ENCODE data around the gene PLD5.
"Not testable (repeated sequence)": the region's sequence is repeated elsewhere in the genome, so short reads cannot be mapped to it uniquely, and the experiment has no call there.

Gene PLD5

DNA sequence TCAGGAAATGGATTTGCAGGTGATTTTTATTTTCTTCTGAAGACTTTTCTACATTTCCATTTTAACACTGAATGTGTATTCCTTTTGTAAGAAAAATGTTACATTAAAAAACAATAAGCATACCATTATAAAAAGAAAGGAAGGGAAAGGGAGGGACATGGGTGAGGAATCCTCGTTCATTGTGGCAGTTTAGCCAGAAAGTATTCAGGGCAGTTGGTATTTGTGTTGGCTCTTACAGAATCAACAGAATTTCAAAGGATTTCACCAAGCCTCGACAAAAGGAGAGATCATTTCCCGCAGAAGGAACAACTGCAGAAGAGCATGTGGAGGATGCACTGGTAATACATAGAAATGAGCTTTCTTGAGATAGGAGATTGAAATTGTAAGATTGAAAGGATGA, 35.0 kb downstream of the PLD5 start:
- no peak for DNase-seq (ENCODE audit: low read depth)

DNA sequence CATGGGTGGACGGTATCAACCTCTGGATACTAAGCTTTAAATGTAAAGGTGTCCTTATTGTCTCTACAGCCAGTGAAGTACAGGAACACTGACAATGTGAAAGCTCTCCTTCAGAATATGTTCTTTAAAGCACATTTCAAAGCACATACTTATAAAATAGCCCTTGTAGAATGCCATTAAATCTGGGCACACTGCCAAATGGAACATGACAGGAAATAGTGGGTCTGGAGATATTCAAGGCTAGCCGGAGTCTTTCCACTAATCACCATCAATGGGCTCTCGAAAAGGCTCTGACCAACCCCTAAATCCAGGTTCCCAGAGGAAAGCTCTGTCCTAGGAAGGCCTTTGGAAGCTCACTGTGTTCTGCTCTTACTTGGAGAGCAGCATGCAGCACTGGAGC, 46.6 kb downstream of the PLD5 start:
- DNase-seq (ENCODE audit: low read depth): no peak

DNA sequence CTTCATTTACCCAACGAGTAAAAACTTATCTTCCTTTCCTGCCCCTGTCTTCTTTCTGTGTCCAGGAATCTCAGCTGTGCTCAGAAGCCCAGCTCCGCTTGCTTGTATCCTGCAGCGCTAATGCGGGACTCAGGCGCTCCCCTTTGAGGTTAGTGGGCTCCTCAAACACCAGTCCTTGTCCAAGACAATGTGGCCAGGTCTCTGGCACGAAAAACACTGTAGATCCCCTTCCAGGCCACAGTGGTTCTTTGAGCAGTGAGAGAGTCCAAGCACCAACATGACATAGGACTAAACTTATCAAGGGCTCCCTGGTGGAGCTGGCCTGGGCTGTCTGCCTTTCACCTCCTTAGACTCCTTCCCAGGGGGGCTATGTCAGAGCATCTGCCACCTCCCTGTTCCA, 53.7 kb downstream of the PLD5 start:
- no peak for DNase-seq (ENCODE audit: low read depth)

DNA sequence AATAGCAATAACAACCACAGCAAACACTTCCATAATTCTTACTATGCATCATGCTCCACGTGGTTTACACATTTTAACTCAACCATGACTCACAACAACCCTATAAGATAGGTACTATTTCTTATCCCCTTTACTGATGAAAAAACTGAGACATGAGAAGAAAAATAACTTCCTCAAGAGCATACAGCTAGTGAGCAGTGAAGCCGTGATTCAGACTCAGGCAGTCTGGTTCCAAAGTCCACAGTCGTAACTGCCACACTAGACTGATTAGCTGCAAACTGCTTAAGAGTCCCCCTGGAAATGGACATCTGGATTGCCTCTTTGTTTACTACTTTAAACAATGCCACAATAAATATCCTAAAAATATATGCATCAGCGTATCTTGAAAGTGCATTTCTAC, 55.7 kb downstream of the PLD5 start:
- no peak for DNase-seq (ENCODE audit: low read depth)

DNA sequence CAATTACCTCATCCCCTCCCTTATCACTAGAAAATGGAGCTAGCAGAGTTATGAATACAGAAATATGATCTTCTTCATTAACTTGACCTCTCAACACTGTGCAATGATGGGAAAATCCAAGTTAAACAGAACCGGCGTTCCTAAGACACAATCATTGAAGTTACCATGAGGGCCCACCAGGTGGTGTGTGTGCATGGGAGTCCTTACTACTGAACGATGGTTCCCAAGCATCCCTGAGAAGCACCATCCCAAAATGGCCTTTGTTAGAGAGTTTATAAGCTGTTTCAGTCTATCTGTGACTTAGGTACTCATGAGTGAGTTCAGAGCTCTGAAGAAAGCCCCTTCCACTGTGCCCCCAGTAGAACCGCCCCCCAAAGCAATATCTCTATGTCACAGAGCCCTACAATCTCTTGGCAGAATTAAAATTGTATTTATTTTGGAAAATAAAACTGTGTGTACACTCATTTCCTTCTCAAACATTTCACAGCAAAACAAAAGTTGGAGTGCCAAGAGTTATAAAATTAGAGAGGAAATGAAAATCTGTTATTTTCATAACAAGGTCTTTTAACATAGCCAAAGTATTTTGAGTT, 56.8 kb downstream of the PLD5 start:
- DNase-seq (ENCODE audit: low read depth): no peak

DNA sequence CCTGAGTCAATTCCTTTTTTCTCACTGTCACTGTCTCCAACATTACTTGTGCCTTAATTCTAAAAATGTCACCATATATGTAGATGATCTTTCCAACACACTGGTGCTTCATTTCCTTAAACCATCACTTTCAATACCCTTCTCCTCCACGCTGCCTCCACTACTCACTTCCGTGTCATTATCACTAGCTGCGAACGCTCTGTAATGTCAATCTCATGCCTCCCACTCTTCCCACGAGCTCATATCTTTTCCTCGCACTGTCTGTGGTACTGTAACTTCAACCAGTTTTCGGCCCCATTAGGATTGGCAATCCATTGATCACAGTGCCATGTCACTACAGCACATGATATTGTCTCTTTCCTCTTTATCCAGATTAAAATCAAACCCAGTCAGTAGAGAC, 61.6 kb downstream of the PLD5 start:
- no peak for DNase-seq (ENCODE audit: low read depth)

DNA sequence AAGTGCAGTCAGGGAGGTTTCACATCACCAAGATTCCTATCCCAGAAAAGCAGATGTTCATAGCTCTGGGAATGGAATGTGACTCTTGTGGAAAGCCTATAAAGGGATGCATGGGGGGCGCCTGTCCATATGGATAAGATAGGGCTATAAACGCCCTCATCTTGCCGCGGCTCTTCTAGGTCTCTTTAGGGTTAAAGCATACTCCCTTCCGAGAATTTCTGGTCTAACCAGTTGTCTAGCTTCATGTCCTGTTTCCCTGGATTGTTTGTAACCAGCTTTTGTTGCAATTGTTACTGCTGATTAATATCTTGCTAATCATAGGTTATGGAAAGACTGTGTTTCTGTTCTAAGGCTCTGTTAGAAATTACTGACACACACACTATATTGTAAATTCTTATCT, 64.8 kb downstream of the PLD5 start:
- not testable (repeated sequence) for DNase-seq (ENCODE audit: low read depth)

DNA sequence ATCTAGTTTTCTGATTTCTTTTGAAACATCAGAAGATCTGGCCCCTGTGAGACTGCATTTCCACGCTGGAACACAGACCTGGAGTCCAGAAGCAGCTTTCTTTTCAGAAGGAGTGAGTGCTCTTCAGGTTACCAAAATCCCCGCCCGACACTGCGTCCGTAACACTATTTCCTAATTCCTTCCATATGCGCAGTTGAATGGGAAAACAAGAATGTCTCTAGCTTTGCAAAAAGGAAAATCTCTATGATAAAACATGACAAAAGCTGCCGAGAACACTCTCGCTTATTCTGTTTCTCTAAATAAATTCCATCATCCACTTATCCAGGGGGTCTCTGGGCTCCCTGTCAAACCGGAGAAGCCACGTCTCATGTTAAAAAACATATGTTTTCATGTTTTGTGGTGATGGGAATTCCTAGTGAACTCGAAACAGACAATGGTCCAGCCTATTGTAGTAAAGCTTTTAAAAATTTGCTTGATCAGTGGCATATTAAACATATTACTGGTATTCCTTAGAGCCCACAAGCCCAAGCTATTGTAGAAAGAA, 67.7 kb downstream of the PLD5 start:
- DNase-seq (ENCODE audit: low read depth): no peak

DNA sequence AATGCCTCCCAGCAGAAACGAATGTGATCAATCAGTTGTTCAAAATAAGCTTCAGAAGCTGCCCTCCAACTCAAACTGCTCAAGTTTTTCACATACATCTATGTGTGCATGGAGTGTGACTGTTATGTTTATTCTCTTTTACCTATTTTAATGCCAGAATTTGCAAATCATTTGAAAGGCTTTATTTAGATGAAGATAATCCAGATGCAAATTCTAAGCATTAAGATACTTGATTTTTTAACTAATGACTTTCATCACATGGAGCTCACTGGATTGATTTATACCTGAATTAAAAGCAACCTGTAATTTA, 69.5 kb downstream of the PLD5 start:
- DNase-seq (ENCODE audit: low read depth): no peak

DNA sequence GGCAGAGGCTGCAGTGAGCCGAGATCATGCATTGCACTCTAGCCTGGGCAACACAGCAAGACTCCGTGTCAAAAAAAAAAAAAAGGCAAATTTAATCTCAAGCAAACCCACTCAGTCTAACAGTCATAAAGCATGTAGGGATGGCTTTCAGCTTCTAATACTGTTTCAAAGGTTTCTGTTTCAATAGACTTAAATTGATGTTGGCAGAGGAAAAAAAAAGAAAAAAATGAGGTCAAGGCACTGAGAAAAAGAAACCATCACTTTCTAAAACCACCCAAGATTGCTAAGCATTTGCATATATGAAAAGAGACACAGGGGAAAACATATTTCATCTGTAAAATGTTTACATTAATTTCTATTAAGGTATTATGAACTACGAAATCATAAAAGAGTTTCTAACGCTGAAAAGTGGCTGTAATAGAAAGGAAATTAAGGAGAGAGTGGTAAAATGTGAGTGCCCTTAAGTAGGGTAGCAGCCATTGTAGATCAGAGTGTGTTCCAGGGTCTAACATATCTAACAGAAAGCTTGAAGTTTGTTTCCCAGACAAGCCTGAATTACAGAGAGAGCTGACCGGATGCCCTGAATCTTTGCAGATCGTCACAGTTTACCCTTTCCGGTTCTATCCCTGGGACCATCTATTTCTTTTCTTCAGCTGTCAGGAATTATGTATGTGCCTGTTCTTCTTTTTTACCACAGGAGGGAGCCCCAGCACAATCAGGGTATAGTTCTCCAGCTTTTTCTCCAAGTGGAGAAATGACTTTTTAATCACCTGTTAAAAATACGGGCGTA, 70.0 kb downstream of the PLD5 start:
- DNase-seq (ENCODE audit: low read depth): no peak

DNA sequence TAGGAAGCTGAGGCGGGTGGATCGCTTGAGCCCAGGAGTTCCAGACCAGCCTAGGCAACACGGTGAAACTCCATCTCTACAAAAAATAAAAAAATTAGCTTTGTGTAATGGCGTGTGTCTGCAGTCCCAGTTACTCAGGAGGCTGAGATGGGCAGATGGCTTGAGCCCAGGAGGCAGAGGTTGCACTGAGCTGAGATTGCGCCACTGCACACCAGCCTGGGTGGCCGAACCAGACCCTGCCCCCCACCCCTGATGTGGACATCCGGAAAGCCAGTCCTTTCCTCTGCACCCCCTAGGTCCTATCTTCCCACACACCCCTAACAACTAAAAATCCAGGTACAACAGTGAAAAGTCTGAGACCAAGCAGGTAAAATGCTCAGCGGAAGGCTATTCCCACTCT, 71.9 kb downstream of the PLD5 start:
- DNase-seq (ENCODE audit: low read depth): no peak

DNA sequence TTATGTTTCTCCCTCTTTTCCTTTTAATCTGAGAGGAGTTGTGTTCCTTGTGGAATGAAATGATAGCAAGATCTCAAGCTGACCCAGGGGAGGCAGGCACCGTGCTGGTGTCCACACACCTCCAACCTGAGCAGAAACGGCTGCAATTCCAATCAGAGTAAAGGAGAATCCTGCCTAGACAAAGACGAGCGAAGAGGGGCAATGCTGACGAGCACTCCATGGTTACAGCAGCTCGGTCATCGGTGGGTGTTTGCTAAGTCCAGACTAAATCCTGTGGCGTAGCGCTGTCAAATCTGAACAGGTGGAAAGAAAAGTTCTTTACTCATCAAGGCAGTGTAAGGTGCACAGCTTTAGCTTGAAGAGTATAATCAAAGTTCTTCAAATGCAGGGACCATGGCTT, 74.8 kb downstream of the PLD5 start:
- DNase-seq (ENCODE audit: low read depth): no peak

DNA sequence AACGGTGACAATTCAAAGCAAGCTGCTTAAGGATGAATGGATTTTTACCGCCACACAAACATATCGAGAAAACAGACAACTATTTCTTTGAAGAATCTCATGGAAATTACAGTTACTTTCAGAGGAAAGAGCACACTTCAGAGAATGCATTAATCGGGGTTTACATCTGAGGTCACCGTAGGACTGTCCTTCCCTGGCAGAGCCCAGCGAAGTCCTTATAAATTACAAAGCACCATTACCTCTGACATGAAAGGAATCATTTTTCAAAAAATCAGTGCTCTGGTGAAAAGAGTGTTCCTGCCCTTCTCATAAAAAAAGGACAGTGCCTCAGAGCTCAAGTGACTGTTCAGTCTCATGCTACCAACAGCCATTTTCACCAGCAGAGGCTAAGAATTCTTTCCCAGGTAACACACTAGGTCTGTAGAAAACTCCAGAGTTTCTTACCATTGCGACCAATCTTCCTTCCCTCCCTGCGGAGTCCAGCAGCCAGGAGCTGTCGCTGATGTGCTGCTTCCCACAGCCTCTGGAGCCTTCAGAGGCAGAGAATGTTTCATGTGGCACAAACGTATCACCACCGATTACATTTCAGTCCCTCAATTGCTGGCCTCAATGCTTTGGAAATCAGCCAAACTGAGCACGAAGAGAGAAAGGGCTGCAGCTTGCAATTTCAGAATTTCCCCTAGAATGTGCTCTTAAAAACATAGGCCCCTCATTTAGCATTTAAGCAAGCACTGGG, 75.4 kb downstream of the PLD5 start:
- no peak for DNase-seq (ENCODE audit: low read depth)

DNA sequence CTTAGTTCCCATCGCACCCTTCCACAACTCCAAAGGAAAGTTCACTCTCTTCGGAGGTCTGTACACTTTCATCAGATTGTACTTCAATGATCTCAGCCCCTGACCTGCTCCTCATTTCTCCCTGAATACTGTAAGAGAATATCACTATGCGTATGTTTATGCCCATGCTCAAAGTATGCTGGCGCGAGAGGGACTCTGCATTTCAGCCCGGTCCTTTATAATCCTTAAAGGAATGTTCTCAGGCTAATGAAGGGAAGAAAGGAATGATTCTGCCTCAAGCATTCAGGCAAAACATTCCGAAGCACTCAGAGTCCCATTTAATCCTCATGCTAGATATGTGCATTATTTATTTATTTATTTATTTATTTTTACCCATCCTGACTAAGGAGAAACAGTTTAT, 76.8 kb downstream of the PLD5 start:
- no peak for DNase-seq (ENCODE audit: low read depth)

DNA sequence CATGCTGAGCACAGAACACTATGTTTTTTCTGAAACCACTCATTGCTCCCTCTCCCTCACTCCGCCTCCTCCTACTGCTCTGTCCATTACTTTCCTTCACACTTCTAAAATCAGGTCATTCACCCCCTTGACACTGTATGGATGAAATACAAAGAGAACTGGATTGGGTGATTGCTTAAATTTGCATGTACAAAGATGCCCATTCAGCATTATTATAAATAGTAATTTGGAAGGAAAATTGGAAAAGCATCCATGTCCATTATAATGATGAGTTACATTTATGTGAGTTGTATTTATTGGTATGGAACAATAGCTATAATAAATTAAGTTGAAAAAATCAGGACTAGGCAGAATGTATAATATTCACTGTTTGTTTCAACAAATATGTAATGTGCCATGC, 83.7 kb downstream of the PLD5 start:
- DNase-seq (ENCODE audit: low read depth): no peak

DNA sequence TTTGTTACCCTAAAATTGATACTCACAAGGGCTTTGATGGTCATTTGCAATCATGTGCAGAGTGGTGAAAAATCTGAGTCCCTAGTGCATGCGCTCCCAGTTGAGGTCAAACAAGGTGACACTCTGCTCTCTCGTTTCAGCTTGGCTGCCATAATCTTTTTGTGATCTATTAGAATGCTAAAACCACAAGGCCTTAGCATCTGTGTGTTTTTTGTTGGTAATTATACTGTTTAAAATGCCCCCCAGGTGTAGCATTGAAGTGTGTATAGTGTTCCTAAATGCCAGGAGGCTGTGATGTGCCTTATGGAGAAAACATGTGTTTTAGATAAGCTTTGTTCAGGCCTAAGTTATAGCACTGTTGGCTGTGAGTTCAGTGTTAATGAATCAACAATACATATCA, 89.3 kb downstream of the PLD5 start:
- DNase-seq (ENCODE audit: low read depth): no peak

DNA sequence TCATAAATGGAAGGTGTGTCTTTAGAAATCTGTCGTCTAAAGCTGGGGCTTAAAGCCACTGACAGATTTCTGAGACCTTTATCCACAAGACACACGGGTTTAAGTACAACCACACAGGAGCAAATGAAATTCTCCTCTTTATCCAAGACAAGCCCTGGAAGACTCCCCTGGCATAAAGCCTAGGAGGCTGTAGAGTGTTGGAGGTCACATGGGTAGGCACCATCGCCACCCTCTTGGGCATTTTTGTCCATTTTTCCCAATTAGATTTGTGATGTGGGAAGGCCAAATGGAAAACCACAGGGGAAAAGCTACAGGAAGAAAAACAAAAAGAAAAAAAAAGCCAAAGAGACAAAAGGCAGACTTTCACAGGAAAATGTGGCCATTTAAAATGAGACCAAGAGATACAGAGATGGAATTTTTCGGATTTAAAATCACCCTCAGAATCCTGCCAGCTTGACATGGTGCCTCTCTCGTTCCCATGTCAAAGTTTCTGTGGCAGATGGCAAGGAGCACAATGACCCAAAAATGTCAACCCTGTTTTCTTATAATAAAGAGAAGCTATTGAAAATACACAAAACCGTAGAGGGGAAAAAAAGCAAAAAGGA, 91.9 kb downstream of the PLD5 start:
- no peak for DNase-seq (ENCODE audit: low read depth)

DNA sequence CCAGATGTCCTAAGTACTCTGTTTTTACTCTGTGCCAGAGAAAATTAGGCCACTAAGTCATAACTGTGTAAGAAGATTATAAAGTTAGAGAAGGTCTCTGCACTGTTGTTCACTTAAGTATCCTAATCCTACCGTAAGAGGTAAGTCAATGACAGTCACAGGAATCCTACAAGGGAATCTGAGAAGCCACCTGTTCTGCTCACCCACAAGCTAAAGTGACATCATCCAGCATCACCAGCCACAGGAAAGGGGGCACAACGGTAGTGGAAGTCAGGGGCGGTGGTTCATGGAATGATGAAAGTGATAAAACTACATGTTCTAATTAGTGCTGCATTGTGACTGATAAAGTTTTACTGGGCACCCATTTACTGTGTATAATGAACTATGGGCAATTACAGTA, 92.7 kb downstream of the PLD5 start:
- no peak for DNase-seq (ENCODE audit: low read depth)

DNA sequence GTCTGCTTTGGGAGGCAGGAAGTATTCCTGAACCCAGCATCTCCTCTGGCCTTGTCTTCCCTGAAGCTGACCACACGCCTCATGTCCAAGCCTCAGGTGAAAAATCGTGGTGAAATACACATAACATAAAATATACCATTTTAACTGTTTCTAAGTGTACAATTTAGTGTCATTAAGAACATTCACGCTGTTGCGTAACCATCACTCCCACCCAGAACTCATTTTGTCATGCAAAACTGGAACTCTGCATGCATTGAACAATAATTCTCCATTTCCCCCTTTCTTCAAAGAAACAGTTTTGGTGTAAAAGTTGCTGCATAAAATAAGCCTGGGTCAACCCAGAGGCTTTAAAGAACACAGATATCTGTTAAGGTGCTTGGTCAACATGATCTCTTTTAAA, 93.5 kb downstream of the PLD5 start:
- no peak for DNase-seq (ENCODE audit: low read depth)

DNA sequence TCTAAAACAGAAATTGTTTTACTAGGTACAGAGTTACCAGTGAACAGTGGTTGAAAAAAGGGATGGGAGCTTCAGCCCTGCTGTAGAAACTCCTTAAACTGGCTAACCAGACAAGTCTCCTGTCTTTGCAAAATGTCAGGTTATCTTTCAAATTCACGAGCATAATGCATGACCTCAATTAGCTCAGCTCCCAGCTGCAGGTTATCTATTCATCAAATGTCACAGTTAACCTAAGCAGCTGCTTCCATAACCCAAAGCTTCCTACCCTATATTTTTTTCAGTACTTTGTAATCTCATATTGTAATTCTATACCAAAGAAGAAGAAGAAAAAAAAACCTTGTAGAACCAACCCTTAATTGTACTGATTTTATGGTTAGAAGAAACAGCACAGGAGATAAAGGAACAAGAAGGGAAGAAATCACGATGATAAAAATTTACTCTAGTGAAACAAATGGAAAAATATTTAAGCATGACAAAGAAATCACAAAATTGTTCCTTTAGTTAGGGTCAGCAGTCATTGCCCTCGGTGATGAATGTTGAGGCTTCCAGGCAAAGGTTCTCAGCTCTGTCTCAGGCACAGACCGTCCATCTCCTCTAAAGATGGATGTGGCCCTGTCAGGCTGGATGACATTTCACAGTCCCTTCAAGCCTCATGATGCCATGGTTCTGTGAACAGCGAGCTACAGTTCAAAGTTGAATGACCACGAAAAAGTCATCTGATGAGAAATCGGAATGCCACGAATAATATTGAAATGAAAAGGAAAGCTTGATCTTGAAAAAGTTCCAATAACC, 95.9 kb downstream of the PLD5 start:
- no peak for DNase-seq (ENCODE audit: low read depth)

DNA sequence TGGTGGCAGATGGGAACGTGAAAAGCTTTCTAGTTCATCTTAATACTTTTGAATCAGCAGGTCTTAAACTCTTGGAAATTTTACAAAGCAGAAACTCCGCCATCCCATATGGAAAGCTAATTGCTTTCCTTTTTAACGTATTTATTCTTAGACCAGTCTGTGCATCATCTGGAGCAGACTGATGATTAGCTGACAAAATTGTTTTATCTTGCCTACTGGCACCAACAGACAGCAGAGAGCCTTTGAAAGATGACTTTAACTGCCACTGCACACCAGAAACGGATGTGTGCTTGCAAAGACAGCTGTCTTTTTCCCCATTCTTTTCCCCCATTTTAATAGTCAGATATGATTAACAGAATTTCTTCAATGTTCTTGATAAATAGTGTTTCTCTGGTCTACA, 97.0 kb downstream of the PLD5 start:
- no peak for DNase-seq (ENCODE audit: low read depth)

DNA sequence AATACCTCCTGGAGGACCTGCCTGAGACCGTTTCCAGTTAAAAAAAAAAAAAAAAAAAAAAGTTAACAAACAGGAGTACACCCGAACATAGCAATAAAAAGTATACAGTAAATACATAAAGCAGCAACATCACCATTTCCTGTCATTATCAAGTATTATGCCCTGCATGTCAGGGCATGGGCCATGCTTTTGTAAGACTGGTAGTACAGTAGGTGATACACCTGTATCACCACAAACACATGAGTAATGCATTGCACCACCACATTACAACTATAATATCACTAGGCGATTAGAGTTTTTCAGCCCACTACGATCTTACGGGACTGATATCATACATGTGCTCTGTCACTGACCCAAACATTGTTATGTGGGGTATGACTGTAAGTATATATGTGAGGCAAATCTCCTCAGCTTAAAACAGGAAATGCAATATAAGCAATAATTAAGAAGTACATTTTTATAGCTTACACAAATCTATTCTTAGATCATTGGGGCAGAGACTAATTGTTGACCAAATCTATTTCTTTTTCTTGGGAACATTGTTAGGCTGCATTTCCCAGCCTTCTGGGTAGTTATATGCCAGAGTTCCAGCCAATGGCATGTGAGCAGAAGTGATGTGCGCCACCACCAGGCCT, 98.1 kb downstream of the PLD5 start:
- no peak for DNase-seq (ENCODE audit: low read depth)

All from stimulated activated CD8-positive, alpha-beta memory T cell treated with anti-CD3 and anti-CD28 coated beads, Interleukin-7, amount 100 ng/mL, for 24 hours (primary cell).